ENCODE data around the gene ZNRF2.

ZNRF2 gene

DNA sequence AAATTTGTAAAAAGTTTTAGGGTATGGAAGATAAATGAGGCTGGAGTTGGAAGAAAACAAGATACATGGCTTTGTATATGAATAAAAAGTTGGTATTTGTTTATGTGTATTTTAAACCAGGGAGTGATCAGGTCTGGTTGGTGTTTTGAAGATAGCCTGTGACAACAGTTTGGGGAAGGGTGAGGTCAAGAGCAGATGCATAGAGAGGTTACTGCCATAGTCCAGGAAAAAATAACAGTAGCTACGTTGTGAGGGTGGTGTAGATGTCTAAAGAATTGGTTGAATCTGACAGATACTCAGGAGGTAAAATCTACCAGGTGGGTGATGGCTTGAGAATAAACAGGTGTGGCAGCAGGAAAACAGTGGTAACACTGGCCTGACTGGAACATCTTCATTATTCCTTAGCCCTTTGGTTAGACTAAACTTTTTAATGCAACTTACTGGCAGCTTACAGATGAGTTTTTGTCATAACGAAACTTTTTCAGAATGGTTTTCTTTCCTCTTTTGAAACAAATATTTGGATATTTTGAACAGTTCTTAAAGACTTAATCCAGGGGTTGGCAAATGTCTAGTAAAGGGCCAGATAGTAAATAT, 25.5 kb downstream of the ZNRF2 start:
- TF ChIP-seq, protein P1, sequence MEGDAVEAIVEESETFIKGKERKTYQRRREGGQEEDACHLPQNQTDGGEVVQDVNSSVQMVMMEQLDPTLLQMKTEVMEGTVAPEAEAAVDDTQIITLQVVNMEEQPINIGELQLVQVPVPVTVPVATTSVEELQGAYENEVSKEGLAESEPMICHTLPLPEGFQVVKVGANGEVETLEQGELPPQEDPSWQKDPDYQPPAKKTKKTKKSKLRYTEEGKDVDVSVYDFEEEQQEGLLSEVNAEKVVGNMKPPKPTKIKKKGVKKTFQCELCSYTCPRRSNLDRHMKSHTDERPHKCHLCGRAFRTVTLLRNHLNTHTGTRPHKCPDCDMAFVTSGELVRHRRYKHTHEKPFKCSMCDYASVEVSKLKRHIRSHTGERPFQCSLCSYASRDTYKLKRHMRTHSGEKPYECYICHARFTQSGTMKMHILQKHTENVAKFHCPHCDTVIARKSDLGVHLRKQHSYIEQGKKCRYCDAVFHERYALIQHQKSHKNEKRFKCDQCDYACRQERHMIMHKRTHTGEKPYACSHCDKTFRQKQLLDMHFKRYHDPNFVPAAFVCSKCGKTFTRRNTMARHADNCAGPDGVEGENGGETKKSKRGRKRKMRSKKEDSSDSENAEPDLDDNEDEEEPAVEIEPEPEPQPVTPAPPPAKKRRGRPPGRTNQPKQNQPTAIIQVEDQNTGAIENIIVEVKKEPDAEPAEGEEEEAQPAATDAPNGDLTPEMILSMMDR (IDR thresholded peaks at IDR 0.05; ENCODE audit: extremely low read depth, missing control alignments), result no peak
- no peak for DNase-seq (ENCODE audit: low spot score)

DNA sequence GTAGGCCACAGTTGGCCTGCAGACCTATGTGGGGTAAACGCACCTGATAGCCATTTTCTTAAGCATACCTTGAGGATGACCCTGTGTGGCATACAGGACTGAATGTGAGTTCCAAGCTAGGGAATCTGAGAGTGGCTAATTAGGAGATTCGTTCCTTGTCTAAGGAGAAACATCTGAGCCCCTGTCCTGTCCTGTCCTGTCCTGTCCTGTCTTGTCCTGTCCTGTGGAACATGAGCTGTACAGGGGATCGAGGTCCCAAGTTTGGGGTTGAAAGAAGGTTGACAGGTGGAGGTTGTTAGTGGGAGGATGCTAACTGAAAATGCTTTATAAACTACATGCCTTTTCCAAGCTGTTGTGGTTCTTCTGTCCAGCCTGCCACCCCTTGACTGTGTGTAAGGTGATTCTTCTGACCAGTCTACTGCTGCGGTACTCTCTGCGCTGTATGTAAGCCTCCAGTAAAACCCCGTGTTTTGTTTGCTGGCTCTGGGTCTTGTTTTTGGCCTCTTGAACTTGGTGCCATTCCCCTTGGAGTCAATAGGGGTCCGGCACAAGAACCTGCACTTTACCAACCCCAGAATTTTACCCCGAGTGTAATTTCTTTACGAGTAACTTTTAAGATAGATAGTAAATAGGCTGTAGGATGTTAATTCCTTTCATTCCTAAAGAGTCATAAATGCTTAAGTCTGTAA, 26.4 kb downstream of the ZNRF2 start:
- TF ChIP-seq, protein P1 (IDR thresholded peaks at IDR 0.05; ENCODE audit: extremely low read depth, missing control alignments), result no peak

DNA sequence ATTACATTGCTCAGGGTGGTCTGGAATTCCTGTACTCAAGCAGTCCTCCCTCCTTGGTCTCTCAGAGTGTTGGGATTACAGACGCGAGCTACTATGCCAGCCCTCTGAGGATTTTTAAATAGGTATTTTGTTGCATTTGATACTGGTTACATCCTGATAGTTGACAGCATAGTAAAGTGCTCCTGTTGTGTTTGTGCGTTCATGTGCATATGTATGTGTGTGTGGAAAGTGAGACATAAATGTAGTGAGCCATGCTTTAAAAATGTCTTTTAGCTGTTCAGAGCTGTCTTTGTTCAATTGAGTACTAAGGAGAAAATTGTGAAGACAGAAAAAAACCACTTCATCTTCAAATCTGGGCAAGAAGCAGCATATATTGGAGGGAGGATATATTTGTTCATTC, 27.8 kb downstream of the ZNRF2 start:
- no peak for DNase-seq (ENCODE audit: low spot score)
- TF ChIP-seq, protein P1 (IDR thresholded peaks at IDR 0.05; ENCODE audit: extremely low read depth, missing control alignments), result no peak

More for the DNA sequence above, 26.4 kb downstream of the ZNRF2 start:
- no peak for DNase-seq (ENCODE audit: low spot score)

DNA sequence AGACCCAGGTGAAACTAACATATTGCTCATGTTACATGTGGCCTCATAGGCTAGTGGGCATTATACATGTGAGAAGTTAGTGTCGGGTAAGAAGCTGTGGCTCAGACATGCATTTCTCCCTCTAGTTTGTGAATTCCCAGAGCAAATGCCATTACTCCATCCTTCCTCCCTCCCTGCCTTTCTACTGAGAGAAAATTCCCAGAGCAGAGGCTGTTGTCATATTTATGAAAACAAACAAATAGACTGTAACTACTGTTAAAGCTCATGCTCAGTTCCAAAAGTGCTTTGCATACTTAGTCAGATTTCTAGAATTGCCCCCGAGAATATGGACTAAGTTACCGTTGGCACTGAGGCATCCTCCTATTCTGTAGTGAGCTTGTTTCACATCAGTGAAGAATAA, 29.0 kb downstream of the ZNRF2 start:
- TF ChIP-seq, protein P1 (IDR thresholded peaks at IDR 0.05; ENCODE audit: extremely low read depth, missing control alignments), result no peak
- DNase-seq (ENCODE audit: low spot score), result no peak

DNA sequence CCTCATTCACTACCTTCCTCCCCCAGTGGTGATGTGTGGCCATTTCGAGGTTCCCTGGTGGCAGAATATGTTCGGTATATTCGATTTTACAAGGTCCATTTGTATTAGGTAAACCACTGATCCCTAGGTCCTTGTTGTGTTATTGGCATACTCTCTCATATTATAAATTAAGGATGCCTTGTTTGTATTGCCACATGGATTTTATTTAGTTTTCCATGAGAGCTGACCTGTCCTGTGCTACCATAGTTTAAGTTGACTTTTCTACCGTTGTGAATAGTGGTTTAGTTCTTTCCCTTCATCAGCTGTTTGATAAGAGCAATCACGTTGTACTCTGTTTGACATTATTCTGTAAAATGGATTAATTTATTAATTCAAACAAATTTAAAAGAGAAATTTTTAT, 29.4 kb downstream of the ZNRF2 start:
- no peak for DNase-seq (ENCODE audit: low spot score)

DNA sequence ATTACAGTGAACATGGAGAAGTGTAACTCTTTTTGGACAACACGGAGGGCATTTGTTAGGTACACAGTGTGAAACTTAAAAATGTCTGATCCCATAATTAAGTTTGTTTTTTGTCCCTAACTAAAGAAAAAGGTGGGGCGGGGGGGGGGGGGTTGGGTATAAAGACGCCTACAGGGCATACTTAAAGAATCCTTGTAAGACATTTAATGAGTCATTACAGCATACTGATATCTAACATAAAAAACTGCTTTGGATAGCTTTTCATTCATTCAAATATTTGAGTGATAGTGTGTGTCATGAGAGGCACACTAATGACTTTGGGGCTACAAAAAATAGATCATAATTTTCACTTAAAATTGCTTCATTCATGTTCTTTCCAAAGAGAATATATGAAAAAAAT, 31.2 kb downstream of the ZNRF2 start:
- DNase-seq (ENCODE audit: low spot score), result no peak

More for the DNA sequence above, 29.4 kb downstream of the ZNRF2 start:
- TF ChIP-seq, protein P1 (IDR thresholded peaks at IDR 0.05; ENCODE audit: extremely low read depth, missing control alignments), result no peak

DNA sequence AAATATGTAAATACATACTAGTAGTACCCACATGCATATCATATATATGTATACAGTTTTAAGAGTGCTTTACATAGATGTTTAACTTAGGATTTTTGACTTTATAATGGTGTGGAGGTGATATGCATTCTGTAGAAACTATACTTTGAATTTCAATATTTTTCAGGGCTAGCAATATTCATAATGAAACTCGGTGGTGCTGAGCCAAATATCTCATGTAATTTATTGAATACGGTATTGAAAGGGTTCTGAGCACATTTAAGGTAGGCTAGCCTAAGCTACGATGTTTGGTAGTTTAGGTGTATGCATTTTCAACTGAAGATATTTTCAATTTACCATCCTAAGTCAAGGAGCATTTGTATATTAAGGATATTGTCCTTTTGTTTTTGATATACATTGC, 36.0 kb downstream of the ZNRF2 start:
- TF ChIP-seq, protein P1 (IDR thresholded peaks at IDR 0.05; ENCODE audit: extremely low read depth, missing control alignments), result no peak
- DNase-seq (ENCODE audit: low spot score), result no peak

More for the DNA sequence above, 31.2 kb downstream of the ZNRF2 start:
- TF ChIP-seq, protein P1 (IDR thresholded peaks at IDR 0.05; ENCODE audit: extremely low read depth, missing control alignments), result no peak
